CD4-positive, alpha-beta T cell treated with Interleukin-12 subunit alpha and Interleukin-12 subunit beta, for 1 hour (primary cell): ENCODE measurements around the gene SELENOH.

ENCODE experiments used
- DNase-seq: peaks from one replicate; pipeline ENCODE4 v3.0.0-alpha.2; 2020

SELENOH gene

GRCh38 chr11:57786436-57786835, 45.1 kb downstream of the SELENOH start:
- no peak for DNase-seq

- no peak for DNase-seq
Observed at GRCh38 chr11:57787006-57787604, 45.8 kb downstream of the SELENOH start.

GRCh38 chr11:57787920-57788702, 46.8 kb downstream of the SELENOH start:
- DNase-seq: no peak

DNA sequence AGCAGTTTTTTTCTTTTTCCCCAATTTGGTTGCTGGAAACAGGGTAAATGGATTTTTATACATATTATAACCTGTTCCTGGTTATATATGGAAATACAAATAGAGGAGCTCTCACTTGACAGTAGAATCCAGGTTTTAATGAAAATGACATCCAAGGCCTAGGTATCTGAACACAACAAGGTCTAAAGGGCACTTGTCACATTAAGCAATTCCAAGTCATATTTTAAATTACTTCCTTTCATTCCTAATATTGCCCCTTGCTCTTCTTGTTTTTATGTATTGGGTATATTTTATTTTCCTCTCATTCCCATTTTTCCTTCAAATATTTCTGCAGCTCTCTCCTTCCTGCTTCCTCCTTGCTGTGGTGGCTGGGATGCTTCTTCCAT, 47.4 kb downstream of the SELENOH start:
- DNase-seq: no peak

DNA sequence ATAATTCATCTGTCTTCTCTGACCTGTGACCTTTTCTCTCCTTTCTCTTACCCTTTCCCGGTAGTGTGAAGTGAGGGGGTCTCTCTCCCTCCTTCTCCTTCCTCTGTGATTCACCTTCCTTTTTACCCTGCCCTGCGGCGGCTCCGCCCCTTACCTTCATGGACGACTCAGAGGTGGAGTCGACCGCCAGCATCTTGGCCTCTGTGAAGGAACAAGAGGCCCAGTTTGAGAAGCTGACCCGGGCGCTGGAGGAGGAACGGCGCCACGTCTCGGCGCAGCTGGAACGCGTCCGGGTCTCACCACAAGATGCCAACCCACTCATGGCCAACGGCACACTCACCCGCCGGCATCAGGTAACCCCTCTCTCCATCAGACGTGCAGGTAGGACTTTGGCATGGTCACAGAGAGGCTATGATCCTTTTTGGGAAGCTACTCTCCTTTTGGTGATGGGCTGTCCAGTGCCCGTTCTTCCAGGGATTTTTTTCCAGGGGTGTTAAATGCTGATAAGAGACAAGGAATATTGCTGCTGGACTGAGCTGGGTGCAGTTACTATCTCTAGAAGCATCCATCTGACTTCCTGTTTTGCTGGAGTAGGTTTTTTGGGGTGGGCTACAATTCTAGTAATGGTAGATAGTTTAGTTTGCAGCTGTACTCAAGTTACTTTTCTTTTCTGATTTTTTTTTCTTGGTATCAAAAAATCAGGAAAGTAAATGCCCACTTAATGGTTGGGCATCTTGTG, 50.2 kb downstream of the SELENOH start:
- DNase-seq: no peak

DNA sequence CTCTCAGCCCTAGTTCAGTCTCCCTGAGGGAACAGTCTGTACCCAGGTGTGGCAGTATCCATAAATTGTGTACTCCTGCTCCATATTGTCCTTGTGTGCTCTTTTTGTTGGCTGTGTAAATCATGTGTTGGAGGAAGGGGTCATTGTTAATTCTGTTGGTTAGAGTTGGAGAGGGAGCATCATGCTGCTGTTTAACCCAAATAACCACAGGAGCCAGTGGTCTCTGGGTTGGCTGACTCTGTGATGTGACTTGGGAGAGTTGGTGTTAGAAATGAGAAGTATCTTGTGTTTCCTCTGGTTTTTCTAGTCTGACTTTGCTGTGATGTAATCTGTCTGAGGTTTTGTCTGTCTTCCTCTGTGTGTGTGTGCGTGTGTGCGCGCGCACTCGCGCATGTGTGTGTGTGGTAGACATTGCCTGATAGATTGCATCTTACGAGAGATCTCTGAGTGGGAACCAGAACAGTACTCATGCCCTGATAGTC, 50.8 kb downstream of the SELENOH start:
- DNase-seq: peak; percentile 90

- peak; percentile 32 for DNase-seq
Observed at GRCh38 chr11:57792870-57793269, 51.6 kb downstream of the SELENOH start.
